GM18951 (cell line): Measurements from ENCODE around the gene CLIP2.

ENCODE experiments used
- POLR2A ChIP-seq: IDR thresholded peaks from 4 replicates; pipeline ENCODE4 v1.6.1; 2011; ENCODE audit warnings: mild to moderate bottlenecking; ENCODE audit not compliant: insufficient read length, insufficient read depth; ENCODE audit errors: extremely low read depth
- in situ Hi-C: fragments of 300-500 bp; cut with MboI; formaldehyde crosslinking; loops from one replicate; pipeline ENCODE4 v1.12.0; 2022; ENCODE audit warnings: low sequenced_read_pairs, mixed read lengths, inconsistent platforms; ENCODE audit not compliant: unreplicated experiment

CLIP2 gene

DNA sequence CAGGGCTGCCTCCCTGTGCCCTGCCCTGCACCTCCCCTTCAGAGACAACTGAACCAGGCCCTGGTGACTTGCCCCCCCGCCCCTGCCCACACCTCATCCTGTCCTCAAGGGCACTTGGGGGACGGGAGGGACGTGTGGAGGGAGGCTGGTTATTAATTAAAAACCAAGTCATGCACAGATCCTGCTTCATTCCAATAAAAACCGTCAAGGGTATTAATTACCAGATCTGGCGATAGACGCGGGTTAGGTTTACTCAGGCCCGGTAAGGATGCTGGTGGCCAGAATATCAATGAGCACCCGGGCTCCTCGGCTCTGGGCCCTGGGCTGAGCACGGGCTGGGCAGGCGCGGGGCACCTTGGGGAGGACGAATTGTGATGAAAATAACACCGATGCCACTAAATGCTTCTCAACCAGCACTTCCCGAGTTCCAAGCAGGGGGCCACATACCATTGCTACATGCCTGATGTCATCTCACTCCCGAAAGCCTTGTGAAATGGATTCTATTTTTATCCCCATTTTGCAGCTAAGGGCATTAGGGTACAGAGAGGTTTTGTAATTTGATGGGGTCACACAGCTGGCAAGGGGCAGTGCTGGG lies 140.0 kb downstream of the CLIP2 start:
- no peak for TF ChIP-seq POLR2A
- in situ Hi-C loops: loop anchor here (25.0 kb wide), 2 partner anchors 283 to 633 kb away; partner anchors contain the start of gene RCC1L

DNA sequence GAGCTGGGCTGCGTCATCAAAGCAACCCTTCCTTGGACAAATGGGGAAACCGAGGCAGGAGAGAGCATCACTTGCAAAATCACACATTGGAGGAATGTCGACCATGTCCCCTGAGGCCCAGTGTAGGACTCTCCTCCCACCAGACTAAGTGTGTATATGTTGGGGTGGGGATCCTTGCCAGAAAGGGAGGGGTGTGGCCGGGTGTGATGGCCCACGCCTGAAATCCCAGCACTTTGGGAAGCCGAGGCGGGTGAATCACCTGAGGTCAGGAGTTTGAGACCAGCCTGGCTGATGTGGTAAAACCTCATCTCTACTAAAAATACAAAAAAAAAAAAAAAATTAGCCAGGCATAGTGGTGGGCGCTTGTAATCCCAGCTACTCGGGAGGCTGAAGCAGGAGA lies 141.2 kb downstream of the CLIP2 start:
- in situ Hi-C loops: loop anchor here (25.0 kb wide), 2 partner anchors 282 to 632 kb away; partner anchors contain the start of gene RCC1L

DNA sequence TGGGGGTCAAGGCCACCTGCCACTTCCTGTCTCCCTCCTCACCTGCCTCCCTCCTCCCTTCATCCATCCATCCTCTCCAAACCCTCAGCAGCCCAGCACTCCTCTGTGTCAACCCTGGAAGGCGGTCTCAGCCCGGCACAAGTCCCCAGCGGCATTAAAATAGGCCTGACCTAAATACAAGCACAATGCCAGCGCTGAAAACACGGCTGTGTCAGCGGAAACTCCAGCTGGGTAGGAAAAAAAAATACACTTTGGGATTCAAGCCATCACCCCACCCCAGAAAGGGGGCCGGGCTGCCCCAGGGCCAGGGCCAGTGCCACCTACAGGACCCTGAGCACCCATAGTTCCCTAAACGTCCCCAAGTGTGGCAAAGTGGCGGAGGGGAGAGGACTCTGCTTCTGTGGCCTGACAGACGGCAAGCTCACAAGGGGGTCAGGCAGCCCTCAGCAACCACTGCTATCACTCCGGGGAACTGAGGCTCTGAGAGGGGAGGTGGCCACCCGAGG lies 141.8 kb downstream of the CLIP2 start:
- in situ Hi-C loops: loop anchor here (25.0 kb wide), 2 partner anchors 281 to 631 kb away; partner anchors contain the start of gene RCC1L
- TF ChIP-seq POLR2A: no peak

DNA sequence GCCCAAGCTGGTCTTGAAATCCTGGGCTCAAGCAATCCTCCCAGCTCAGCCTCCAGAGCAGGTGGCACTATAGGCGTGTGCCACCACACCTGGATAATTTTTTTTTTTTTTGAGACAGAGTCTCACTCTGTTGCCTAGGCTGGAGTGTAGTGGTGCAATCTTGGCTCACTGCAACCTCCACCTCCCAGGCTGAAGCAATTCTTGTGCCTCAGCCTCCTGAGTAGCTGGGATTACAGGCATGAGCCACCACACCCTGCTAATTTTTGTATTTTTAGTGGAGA lies 148.0 kb downstream of the CLIP2 start:
- in situ Hi-C loops: loop anchor here (25.0 kb wide), 2 partner anchors 275 to 625 kb away; partner anchors contain the start of gene RCC1L

DNA sequence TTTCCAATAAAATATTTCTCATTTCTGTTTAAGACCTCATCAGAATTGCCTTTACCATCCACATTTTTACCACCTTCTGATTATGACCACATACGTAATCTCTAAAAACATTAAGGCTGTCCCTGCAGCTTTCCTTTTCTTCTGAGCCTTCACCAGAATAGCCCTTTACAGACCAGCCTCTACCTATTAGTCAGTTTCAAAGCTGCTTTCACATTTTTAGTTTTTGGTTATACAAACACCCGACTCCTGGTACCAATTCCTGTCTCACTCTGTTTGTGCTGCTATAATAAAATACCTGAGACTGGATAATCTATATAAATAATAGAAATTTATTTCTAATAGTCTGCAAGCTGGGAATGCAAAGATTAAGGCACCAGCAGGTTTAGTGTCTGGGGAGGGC lies 149.1 kb downstream of the CLIP2 start:
- in situ Hi-C loops: loop anchor here (25.0 kb wide), 2 partner anchors 274 to 624 kb away; partner anchors contain the start of gene RCC1L
- TF ChIP-seq POLR2A: no peak

DNA sequence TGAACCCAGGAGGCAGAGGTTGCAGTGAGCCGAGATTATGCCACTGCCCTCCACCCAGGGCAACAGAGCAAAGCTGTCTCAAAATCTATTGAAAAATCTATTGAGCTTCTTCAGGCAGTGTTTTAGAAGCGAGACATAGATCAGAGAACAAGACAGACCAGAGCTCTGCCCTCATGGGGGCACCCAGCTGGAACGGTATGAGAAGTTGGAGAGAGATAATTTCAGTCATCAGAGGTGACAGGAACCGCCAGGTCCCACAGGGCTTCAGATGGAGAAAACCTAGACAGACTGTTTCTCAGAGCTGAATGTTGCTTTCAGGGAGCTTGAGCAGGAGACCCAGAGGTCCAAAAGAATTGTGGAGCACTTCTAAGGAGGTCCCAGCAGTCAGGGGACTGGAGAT lies 150.3 kb downstream of the CLIP2 start:
- TF ChIP-seq POLR2A: no peak
- in situ Hi-C loops: loop anchor here (25.0 kb wide), 2 partner anchors 273 to 623 kb away; partner anchors contain the start of gene RCC1L

DNA sequence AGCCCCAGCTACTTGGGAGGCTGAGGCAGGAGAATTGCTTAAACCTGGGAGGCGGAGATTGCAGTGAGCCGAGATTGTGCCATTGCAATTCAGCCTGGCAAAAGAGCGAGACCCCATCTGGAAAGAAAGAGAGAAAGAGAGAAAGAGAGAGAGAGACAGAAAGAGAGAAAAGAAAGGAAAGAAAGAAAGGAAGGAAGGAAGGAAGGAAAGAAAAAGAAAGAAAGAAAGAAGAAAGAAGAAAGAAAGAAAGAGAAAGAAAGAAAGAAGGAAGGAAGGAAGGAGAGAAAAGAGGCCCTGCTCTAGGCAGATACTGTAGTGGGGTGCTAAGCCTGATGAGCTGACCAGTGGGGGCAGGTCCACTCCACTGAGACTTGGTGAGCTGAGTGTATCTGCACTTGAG lies 150.9 kb downstream of the CLIP2 start:
- in situ Hi-C loops: loop anchor here (10.0 to 25.0 kb wide), 3 partner anchors 135 to 622 kb away; partner anchors contain the start of gene RCC1L

DNA sequence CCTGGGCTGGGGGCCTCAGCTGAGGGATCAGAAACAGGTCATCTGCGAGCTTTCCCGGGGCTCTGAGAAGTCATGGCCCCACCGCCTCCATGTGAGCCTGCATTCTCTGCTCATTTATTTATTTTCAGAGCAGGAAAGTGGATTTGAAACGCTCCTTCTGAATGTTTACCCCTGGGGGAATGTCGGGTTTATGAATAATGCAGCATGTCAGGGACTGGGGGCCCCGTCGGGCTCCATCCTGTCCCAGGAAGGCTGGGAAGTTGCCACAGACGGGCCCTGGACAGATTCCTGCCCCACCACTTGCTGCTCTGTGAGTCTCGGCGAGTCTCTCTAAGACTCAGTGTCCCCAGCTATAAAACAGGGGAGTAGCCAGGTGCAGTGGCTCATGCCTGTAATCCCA lies 152.6 kb downstream of the CLIP2 start:
- no peak for TF ChIP-seq POLR2A

DNA sequence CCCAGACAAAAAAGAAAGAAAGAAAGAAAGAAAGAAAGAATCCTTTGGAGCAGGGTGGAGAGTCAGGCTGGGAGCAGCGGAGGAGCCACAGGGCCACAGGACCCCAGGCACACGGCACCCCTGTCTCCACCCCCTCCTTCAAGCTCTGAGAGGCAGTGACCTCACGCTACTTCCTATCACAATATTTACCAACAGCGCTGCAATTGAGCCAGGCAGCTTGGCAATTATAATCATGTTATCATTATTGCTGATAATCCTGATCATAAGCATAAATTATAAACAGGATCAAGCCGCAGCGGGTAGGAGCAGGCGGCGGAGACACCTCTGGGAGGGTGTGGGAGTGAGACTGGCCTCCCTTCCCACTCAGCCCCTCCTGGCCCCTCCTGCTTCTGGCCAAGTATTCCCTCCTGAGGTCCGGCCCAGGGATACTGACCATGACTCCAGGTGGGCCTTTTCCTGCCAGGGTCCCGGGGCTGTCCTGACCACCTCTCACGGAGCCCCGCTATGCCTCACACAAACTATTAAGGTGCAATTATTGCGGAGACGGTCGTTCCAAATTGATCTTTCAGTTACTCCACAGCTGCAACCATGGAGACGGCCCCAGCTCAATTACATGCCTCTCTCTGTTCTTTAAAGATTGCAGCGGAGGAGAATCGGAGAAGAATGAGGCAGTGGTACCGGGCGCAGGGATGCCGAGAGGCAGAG lies 154.5 kb downstream of the CLIP2 start:
- in situ Hi-C loops: loop anchor here (10.0 to 25.0 kb wide), 3 partner anchors 131 to 619 kb away; partner anchors contain the start of gene RCC1L

More for the DNA sequence above, 152.6 kb downstream of the CLIP2 start:
- in situ Hi-C loops: loop anchor here (10.0 to 25.0 kb wide), 3 partner anchors 133 to 620 kb away; partner anchors contain the start of gene RCC1L

DNA sequence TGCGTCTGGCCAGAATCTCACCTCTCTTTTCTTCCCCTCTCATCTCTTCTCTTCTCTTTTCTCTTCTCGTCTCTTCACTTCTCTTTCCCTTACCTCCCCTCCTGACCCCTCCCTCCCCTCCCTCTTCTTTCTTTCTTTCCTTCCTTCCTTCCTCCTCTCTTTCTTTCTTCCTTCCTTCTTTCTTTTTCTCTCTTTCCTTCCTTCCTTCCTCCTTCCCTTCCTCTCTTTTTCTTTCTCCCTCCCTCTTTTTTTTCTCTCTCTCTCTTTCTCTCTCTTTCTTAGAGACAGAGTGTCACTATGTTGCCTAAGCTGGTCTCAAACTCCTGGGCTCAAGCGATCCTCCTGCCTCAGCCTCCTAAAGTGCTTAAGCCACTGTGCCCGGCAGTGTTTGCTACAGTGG lies 159.9 kb downstream of the CLIP2 start:
- in situ Hi-C loops: loop anchor here (10.0 to 25.0 kb wide), 3 partner anchors 126 to 613 kb away; partner anchors contain the start of gene RCC1L
- no peak for TF ChIP-seq POLR2A

More for the DNA sequence above, 154.5 kb downstream of the CLIP2 start:
- TF ChIP-seq POLR2A: no peak

DNA sequence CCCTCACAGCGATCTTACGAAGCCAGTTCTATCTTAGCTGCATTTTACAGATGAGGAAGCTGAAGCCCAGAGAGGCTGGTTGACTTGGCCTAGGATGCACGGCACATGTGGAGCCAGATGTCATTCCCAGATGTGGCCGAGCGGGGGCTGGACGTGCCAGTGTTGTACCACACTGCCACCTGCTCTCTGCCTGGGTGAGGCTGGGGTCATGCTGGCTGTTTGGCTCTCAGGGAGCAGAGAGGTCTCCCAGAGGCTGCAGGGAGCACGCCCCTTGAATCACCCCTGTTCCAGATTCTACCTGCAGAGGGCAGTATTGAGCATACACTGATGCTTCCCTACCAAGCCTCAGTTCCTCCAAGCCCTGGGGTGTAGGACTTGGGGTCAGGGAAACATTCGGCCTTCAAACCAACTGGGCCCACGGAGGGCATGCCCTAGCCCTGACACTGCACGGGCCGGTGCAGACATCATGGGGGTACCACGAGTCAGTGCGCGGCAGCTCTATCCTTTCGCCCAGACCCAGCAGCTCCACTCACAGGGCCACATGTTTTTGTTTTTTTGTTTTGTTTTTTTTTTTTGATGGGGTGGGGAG lies 160.7 kb downstream of the CLIP2 start:
- in situ Hi-C loops: loop anchor here (10.0 to 25.0 kb wide), 3 partner anchors 125 to 612 kb away; partner anchors contain the start of gene RCC1L
- TF ChIP-seq POLR2A: no peak

DNA sequence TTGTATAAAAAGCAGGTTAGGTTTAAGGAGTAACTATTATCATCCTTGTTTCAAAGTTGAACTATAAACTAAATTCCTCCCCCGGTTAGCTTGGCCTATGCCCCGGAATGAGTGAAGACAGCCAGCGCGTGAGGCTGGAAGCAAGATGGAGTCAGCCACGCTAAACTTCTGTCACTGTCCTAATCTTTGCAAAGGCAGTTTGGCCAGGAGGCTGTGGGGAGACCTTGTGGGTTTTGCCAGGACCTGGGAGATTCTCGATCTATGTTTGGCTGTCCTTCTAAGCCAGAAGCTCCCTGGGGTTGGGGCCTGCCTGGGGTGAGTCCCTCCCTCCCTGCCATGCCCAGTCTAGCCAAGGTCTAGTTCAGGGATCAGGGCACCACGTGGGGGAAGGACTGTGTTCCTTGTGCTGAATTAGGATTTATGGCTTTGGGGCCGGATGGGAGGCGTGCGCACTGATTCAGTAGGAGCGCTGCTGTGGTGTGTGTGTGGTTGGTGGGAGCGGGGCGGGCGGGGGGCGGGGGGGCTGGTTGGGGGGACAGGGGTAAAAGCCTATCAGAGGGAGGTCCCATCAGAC lies 163.6 kb downstream of the CLIP2 start:
- no peak for TF ChIP-seq POLR2A
- in situ Hi-C loops: no loop called here

DNA sequence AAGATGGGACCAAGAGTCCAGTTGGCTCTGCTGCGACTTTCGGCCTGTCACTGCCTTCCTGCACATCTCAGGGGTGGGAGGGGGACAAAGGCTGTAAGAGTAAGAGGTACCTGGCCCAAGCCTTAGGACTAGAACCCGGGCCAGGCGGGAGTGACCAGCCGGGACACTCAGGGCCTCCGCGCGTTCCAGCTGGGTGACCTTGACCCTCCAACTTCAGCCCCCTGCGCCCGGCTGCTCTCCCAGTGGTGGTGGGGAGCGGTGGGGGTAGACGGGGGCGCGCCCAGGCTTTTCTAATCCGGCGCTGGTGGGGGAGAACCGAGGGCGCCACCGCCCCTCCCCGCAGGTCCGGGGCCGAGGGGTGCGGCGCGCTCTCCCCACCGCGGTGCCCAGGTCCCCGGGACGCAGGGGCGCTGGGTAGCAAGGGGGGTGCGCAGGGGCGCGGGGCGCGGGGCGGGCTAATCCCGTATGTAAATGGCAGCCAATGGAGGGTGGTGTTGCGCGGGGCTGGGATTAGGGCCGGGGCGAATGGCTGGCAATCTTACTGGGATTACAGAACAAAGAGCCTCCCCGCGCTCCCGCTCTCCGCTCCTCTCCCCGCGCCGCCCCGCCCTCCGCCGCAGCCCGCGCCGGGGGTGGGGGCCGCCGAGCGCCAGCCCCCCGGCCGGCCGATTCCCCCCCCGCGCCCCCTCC lies 164.3 kb downstream of the CLIP2 start, which contains the start of gene GTF2IRD1:
Gene GTF2IRD1, plus strand, starts transcription at position 585 of the 690 bp plus-strand sequence. CDS start 54,175 bp downstream, outside the sequence.
- peak; percentile 30 for TF ChIP-seq POLR2A
- in situ Hi-C loops: no loop called here
